SK-N-SH treated with all-trans-retinoic acid at 6 μM for 48 hours (cell line): ENCODE data around the gene MUC20.
"Not testable (repeated sequence)": the region's sequence is repeated elsewhere in the genome, so short reads cannot be mapped to it uniquely, and the experiment has no call there.

ENCODE experiments used
- ATAC-seq: fragments of 200-7000 bp; cut with Tn5 transposase; 3 replicates; pipeline ENCODE4 v1.9.1; 2020; ENCODE audit warnings: mild to moderate bottlenecking, moderate library complexity
- ARNTL ChIP-seq: fragments of 450-650 bp; formaldehyde crosslinking; IDR thresholded peaks from 2 replicates; pipeline ENCODE4 v1.5.0; 2020; ENCODE audit warnings: low read depth, mild to moderate bottlenecking, moderate library complexity, borderline replicate concordance
- BACH2 ChIP-seq: fragments of 250-450 bp; sonication (Bioruptor Pico); IDR thresholded peaks from 2 replicates; pipeline ENCODE4 v1.9.0; 2021; ENCODE audit warnings: mild to moderate bottlenecking, borderline replicate concordance
- CREB5 ChIP-seq: fragments of 250-450 bp; sonication (Bioruptor Pico); IDR thresholded peaks from 2 replicates; pipeline ENCODE4 v1.5.1; 2020; ENCODE audit warnings: low read depth, mild to moderate bottlenecking, moderate library complexity
- CSDC2 ChIP-seq: fragments of 250-450 bp; sonication (Bioruptor Pico); IDR thresholded peaks from 2 replicates; pipeline ENCODE4 v1.5.0; 2020; ENCODE audit warnings: mild to moderate bottlenecking, moderate library complexity
- CSRNP3 ChIP-seq: fragments of 250-450 bp; sonication (Bioruptor Pico); IDR thresholded peaks from 2 replicates; pipeline ENCODE4 v1.5.1; 2021; ENCODE audit warnings: mild to moderate bottlenecking, moderate library complexity
- ESRRG ChIP-seq: fragments of 250-450 bp; sonication (Bioruptor Pico); IDR thresholded peaks from 2 replicates; pipeline ENCODE4 v1.6.1; 2021; ENCODE audit warnings: mild to moderate bottlenecking
- GLIS3 ChIP-seq: fragments of 250-450 bp; sonication (Bioruptor Pico); IDR thresholded peaks from 2 replicates; pipeline ENCODE4 v1.5.0; 2020; ENCODE audit warnings: mild to moderate bottlenecking, moderate library complexity
- ISL1 ChIP-seq: fragments of 250-450 bp; sonication (Bioruptor Pico); IDR thresholded peaks from 2 replicates; pipeline ENCODE4 v2.1.2; 2022; ENCODE audit warnings: mild to moderate bottlenecking, moderate library complexity
- OSR1 ChIP-seq: fragments of 250-450 bp; sonication (Bioruptor Pico); IDR thresholded peaks from 2 replicates; pipeline ENCODE4 v1.8.0; 2022; ENCODE audit warnings: moderate library complexity, mild to moderate bottlenecking, inconsistent platforms
- PPARA ChIP-seq: fragments of 250-450 bp; sonication (Bioruptor Pico); IDR thresholded peaks from 2 replicates; pipeline ENCODE4 v1.5.0; 2020; ENCODE audit warnings: mild to moderate bottlenecking, borderline replicate concordance
- RARB ChIP-seq: fragments of 250-450 bp; sonication (Bioruptor Pico); IDR thresholded peaks from 2 replicates; pipeline ENCODE4 v1.8.0; 2021; ENCODE audit warnings: mild to moderate bottlenecking, moderate library complexity
- SNAI2 ChIP-seq: fragments of 250-450 bp; sonication (Bioruptor Pico); IDR thresholded peaks from 2 replicates; pipeline ENCODE4 v1.5.0; 2020; ENCODE audit warnings: mild to moderate bottlenecking, moderate library complexity
- TCF4 ChIP-seq: fragments of 250-450 bp; sonication (Bioruptor Pico); IDR thresholded peaks from 2 replicates; pipeline ENCODE4 v1.8.0; 2021; ENCODE audit warnings: mild to moderate bottlenecking, moderate library complexity, borderline replicate concordance
- TOX ChIP-seq: fragments of 250-450 bp; sonication (Bioruptor Pico); IDR thresholded peaks from 2 replicates; pipeline ENCODE4 v1.8.0; 2021; ENCODE audit warnings: mild to moderate bottlenecking, moderate library complexity, borderline replicate concordance
- ZC3H10 ChIP-seq: fragments of 250-450 bp; sonication (Bioruptor Pico); IDR thresholded peaks from 2 replicates; pipeline ENCODE4 v1.5.1; 2021; ENCODE audit warnings: mild to moderate bottlenecking, moderate library complexity
- ZFP3 ChIP-seq: fragments of 250-450 bp; sonication (Bioruptor Pico); IDR thresholded peaks from 2 replicates; pipeline ENCODE4 v1.5.0; 2020; ENCODE audit warnings: mild to moderate bottlenecking, moderate library complexity
- ZFP30 ChIP-seq: fragments of 450-650 bp; formaldehyde crosslinking; IDR thresholded peaks from 2 replicates; pipeline ENCODE4 v1.5.0; 2022; ENCODE audit warnings: mild to moderate bottlenecking, moderate library complexity
- ZNF565 ChIP-seq: fragments of 450-650 bp; formaldehyde crosslinking; conservative IDR thresholded peaks from 2 replicates; pipeline ENCODE4 v1.5.0; 2020; ENCODE audit warnings: low read depth, mild to moderate bottlenecking, moderate library complexity
- ZNF70 ChIP-seq: fragments of 450-650 bp; formaldehyde crosslinking; IDR thresholded peaks from 2 replicates; pipeline ENCODE4 v1.5.0; 2020; ENCODE audit warnings: mild to moderate bottlenecking, moderate library complexity
- ZNF8 ChIP-seq: fragments of 450-650 bp; formaldehyde crosslinking; IDR thresholded peaks from 2 replicates; pipeline ENCODE4 v1.5.0; 2020; ENCODE audit warnings: mild to moderate bottlenecking, moderate library complexity
- TF ChIP-seq, protein P1 (sequence below): fragments of 250-450 bp; sonication (Bioruptor Pico); IDR thresholded peaks from 2 replicates; pipeline ENCODE4 v1.8.0; 2021; ENCODE audit warnings: low read depth, mild to moderate bottlenecking, moderate library complexity, borderline replicate concordance

Gene MUC20

GRCh38 chr3:195705081-195705991 is 15.4 kb upstream of the MUC20 start:
- TF ChIP-seq ZFP30 (CRISPR knock-in tag) = no peak
- TF ChIP-seq CSDC2 (CRISPR knock-in tag) = no peak
- ATAC-seq = no peak; the same call in 2 of the 3 replicates

DNA sequence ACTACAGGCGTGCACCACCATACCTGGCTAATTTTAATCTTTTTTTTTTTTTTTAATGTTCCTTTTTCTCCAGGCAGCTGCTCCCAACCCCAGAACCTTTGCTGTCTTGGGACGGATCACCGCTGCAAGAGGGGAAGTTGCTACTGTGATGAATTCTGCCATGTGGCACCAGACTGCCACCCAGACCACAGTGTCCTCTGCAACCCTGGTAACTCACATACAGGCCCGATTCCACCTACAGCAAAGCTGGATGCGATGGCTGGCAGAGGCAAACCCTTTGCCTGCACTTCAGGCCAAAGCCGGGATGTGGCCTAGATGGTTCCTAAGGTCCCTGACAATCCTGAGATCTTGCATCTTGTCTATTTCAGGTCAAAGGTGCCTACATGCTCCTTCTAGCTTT is 12.7 kb upstream of the MUC20 start:
- no peak for ATAC-seq
- TF ChIP-seq TCF4 (no peak), CSRNP3 (CRISPR knock-in tag) (no peak), CSDC2 (CRISPR knock-in tag) (no peak), ARNTL (CRISPR knock-in tag) (no peak), BACH2 (no peak), ZC3H10 (CRISPR knock-in tag) (no peak), ZNF70 (no peak), RARB (CRISPR knock-in tag) (no peak), ISL1 (CRISPR knock-in tag) (no peak), CREB5 (CRISPR knock-in tag) (no peak)
- TF ChIP-seq, protein P1, sequence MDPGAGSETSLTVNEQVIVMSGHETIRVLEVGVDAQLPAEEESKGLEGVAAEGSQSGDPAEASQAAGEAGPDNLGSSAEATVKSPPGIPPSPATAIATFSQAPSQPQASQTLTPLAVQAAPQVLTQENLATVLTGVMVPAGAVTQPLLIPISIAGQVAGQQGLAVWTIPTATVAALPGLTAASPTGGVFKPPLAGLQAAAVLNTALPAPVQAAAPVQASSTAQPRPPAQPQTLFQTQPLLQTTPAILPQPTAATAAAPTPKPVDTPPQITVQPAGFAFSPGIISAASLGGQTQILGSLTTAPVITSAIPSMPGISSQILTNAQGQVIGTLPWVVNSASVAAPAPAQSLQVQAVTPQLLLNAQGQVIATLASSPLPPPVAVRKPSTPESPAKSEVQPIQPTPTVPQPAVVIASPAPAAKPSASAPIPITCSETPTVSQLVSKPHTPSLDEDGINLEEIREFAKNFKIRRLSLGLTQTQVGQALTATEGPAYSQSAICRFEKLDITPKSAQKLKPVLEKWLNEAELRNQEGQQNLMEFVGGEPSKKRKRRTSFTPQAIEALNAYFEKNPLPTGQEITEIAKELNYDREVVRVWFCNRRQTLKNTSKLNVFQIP = no peak

GRCh38 chr3:195708626-195709481 is 11.9 kb upstream of the MUC20 start:
- TF ChIP-seq CREB5 (CRISPR knock-in tag) (no peak), TCF4 (no peak), ZNF8 (CRISPR knock-in tag) (no peak)
- no peak for ATAC-seq

DNA sequence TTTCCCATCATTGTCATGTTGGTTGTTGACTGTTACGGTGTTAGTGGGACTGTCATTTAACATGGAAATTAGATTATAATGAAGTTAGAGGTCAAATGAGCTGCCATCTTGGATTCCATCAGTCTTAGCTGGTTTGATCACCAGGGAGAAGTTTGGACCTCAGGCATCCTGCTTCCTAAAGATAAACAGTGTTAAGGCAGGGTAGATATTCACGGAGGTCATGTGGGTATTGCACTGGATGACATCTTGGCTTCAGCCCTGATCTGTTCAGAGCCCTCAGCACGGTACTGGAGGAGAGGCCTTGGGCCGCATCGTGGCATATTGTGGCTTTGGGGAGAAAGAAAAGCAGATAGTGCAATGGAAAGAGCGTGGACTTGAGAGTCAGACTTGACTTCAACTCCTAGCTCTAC is 11.1 kb upstream of the MUC20 start:
- TF ChIP-seq TOX = no peak
- TF ChIP-seq CSRNP3 (CRISPR knock-in tag) = no peak
- TF ChIP-seq PPARA (CRISPR knock-in tag) = no peak
- no peak for TF ChIP-seq TCF4
- TF ChIP-seq OSR1 (CRISPR knock-in tag) = no peak
- no peak for TF ChIP-seq ZFP30 (CRISPR knock-in tag)
- no peak for TF ChIP-seq SNAI2
- TF ChIP-seq, protein P1 = no peak
- TF ChIP-seq ZFP3 (CRISPR knock-in tag) = no peak
- TF ChIP-seq ISL1 (CRISPR knock-in tag) = no peak
- no peak for TF ChIP-seq ARNTL (CRISPR knock-in tag)
- TF ChIP-seq CREB5 (CRISPR knock-in tag) = no peak
- no peak for TF ChIP-seq BACH2
- TF ChIP-seq RARB (CRISPR knock-in tag) = no peak
- no peak for TF ChIP-seq ZNF565 (CRISPR knock-in tag)
- TF ChIP-seq ESRRG = no peak
- TF ChIP-seq ZC3H10 (CRISPR knock-in tag) = no peak
- TF ChIP-seq ZNF70 = no peak
- TF ChIP-seq GLIS3 (CRISPR knock-in tag) = no peak
- TF ChIP-seq ZNF8 (CRISPR knock-in tag) = no peak
- no peak for ATAC-seq

DNA sequence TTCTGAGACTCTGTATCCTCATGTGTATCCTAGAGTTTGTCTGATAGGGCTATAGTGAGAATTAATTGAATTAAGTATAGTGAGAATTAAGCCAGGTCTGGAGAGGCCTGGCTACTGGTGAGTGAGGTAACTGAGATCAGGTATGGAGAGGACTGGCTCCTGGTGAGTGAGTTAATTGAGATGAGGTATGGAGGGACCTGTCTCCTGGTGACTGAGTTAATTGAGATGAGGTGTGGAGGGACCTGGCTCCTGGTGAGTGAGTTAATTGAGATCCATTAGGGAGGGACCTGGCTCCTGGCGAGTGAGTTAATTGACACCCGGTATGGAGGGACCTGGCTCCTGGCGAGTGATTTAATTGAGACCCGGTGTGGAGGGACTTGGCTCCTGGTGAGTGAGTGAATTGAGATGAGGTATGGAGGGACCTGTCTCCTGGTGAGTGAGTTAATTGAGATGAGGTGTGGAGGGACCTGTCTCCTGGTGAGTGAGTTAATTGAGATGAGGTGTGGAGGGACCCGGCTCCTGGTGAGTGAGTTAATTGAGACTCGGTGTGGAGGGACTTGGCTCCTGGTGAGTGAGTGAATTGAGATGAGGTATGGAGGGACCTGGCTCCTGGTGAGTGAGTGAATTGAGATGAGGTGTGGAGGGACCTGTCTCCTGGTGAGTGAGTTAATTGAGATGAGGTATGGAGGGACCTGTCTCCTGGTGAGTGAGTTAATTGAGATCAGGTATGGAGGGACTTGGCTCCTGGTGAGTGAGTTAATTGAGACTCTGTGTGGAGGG is 10.5 kb upstream of the MUC20 start:
- ATAC-seq = not testable (repeated sequence)
